PC-3 (cell line): ENCODE results near the gene EQTN.
"Not testable (repeated sequence)": the region's sequence is repeated elsewhere in the genome, so short reads cannot be mapped to it uniquely, and the experiment has no call there.

Experiments used
- EZH2 ChIP-seq: fragments of 300-600 bp; sonication (generic); IDR thresholded peaks from one replicate; pipeline ENCODE4 v1.6.1; 2017; ENCODE audit warnings: antibody characterized with exemption, mild to moderate bottlenecking, low read length; ENCODE audit not compliant: unreplicated experiment
- EZH2phosphoT487 ChIP-seq: fragments of 300-600 bp; sonication (generic); IDR thresholded peaks from 2 replicates; pipeline ENCODE4 v1.6.1; 2018; ENCODE audit warnings: mild to moderate bottlenecking, antibody characterized with exemption, low read length, borderline replicate concordance
- TF ChIP-seq, protein P1 (sequence below): fragments of 300-600 bp; sonication (generic); conservative IDR thresholded peaks from 2 replicates; pipeline ENCODE4 v1.5.1; 2017; ENCODE audit warnings: antibody characterized with exemption, low read depth, mild to moderate bottlenecking, low read length

DNA sequence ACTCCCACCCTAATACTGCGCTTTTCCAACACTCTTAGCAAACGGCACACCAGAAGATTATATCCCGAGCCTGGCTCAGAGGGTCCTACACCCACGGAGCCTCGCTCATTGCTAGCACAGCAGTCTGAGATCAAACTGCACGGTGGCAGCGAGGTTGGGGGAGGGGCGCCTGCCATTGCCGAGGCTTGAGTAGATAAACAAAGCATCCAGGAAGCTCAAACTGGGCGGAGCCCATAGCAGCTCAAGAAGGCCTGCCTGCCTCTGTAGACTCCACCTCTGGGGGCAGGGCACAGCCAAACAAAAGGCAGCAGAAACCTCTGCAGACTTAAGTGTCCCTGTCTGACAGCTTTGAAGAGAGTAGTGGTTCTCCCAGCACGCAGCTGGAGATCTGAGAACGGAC is 57.3 kb downstream of the EQTN start:
- TF ChIP-seq, protein P1, sequence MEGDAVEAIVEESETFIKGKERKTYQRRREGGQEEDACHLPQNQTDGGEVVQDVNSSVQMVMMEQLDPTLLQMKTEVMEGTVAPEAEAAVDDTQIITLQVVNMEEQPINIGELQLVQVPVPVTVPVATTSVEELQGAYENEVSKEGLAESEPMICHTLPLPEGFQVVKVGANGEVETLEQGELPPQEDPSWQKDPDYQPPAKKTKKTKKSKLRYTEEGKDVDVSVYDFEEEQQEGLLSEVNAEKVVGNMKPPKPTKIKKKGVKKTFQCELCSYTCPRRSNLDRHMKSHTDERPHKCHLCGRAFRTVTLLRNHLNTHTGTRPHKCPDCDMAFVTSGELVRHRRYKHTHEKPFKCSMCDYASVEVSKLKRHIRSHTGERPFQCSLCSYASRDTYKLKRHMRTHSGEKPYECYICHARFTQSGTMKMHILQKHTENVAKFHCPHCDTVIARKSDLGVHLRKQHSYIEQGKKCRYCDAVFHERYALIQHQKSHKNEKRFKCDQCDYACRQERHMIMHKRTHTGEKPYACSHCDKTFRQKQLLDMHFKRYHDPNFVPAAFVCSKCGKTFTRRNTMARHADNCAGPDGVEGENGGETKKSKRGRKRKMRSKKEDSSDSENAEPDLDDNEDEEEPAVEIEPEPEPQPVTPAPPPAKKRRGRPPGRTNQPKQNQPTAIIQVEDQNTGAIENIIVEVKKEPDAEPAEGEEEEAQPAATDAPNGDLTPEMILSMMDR = not testable (repeated sequence)
- TF ChIP-seq EZH2, EZH2phosphoT487: not testable (repeated sequence)
